ENCODE measurements around the gene MIA.
"Not testable (repeated sequence)": the region's sequence is repeated elsewhere in the genome, so short reads cannot be mapped to it uniquely, and the experiment has no call there.

MIA gene

DNA sequence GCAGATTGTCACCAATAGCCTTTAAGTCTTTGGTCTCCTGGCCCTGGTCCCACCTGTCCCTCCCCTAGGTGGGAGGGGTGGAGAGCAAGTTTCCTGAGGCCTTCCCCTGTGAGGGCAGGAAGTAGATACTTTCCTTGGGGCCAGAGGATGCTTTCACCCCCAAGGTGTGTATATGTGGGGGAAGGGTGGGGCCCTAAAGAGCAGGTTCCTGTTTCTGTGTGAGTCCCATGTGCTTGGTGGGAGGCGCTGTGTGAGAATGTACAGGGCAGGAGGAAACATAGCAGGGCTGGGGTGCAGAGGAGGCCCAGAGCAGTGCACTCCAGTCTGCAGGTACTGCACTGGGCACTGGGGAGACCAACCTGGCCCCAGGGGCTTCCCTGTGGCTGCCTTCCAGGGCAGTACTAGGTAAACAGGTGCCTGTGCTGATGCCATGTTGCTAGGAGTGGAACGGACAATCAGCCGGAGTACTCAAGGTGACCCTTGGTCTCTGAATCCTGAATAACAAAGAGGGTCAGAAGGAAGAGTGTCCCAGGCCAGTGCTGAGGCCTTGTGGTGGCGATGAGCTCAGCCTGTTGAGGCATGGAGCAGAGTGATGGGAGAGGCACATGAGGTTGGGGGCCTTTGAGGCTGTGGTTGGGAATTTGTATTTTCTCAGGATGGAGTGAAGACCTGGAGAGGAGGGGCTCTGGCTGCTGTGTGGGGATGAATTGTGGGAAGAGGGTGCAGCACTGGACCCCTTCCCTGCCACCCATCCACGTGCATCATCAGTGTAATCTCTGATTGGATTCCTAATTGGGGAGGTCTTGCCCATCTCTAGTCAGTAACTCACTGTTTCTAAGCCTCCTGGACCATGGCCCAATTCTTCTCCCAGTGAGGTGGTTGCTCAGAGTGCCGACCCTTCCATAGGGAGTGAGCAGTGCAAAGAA is 28.8 kb downstream of the MIA start:
- no peak for DNase-seq (ENCODE audit: low read depth)

DNA sequence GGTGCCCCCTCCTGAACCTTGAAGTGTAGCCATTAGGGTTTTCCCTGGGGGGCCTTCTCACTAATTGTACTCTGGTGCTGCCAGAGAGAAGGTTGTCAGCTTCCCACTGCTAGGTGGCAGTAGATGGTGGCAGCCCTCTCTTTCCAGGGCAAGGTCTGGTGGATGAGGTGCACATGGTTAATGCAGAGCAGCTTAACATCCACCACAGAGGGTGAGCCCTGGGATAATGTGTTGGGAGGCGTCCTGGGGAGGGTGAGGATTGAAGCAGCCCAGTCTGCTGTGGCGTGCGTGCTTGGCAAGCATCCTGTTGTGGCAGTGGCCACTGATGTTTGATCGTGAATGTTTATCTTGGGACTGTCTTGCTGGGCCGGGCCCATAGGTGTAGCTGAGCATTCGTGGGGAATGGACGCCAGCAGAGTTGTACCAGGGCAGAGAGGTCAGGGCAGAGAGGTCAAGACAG is 29.5 kb downstream of the MIA start:
- no peak for DNase-seq (ENCODE audit: low read depth)

DNA sequence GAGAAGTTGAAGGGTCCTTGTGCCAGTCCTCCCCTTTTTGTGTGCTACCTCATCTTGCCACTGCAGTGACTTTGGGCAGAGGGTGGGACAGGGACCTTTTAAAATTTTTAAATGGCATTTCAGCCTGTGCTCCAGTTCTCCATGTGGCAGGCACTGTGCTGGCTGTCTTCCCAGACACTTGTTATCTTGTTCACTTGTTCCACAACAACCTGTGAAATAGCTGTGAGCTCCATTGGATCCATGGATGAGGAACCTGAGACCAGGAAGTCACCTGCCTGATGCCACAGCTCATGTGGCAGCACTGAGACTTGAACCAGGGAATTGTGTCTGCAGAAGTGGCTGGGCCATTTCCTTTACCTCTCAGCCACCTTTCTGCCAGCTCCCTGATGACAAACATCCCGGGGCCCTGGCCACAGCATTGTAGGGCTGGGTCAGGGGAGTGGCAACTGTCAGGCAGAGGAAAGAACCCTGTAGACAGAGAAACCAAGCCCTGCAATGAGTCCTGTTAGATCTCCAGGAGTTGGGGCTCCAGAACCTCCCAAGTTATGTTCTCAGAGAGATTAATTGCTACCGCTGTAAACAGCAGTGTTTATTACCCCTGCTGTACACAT is 30.0 kb downstream of the MIA start:
- no peak for DNase-seq (ENCODE audit: low read depth)

DNA sequence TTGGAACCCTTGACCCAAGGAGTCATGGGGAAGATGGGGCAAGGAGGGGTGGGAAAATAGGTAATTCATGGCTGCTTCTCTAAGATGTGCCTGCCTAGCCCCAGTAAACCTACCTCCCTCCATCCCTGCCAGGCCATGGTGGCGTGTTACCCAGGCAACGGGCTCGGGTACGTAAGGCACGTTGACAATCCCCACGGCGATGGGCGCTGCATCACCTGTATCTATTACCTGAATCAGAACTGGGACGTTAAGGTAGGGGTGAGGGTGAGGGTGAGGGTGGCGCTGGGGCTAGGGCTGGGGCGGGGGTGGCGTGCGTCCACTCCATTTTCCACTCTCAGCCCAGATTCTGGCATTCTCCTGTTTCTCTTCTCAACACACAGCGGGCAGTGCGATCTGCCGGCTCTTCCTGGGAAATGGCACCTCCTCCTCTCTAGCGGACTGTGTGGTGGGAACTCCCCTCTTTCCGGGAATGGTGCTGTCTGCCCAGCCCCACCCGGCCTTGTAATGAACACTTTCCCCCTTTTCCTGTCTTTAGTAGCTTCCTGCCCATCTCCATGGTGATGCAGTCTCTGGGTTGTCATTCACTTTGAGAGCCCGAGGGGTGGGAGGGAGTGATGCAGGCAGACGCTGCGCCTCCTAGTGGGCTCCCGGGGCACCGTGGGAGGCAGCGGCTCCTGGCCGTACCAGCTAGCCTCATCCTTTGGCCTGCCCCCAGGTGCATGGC is 31.3 kb downstream of the MIA start:
- DNase-seq (ENCODE audit: low read depth) = no peak

DNA sequence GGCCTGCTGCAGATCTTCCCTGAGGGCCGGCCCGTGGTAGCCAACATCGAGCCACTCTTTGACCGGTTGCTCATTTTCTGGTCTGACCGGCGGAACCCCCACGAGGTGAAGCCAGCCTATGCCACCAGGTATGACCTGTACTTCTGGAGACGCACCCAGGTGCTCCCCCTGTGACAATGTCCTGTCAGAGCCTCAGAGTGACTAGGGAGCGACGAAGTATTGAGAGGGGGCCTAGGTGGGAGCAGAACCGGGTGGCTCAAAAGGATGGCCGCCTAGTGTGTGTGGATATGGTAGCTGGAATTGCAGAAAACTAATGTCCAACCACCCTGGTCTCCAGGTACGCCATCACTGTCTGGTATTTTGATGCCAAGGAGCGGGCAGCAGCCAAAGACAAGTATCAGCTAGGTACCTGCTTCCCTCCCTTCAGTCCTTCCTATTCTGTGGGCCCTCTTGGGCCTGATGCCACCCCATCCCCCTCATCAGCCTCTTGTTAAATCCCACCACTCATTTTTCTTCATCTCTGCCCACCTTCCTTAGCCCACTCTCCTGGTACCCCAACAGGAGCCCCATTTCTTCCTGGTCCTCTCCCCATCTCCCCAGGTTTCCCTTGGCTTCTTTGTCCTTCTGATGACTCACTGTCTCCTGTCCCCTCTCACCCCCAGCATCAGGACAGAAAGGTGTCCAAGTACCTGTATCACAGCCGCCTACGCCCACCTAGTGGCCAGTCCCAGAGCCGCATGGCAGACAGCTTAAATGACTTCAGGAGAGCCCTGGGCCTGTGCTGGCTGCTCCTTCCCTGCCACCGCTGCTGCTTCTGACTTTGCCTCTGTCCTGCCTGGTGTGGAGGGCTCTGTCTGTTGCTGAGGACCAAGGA is 32.1 kb downstream of the MIA start:
- DNase-seq (ENCODE audit: low read depth) = no peak

DNA sequence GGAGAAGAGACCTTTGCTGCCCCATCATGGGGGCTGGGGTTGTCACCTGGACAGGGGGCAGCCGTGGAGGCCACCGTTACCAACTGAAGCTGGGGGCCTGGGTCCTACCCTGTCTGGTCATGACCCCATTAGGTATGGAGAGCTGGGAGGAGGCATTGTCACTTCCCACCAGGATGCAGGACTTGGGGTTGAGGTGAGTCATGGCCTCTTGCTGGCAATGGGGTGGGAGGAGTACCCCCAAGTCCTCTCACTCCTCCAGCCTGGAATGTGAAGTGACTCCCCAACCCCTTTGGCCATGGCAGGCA is 32.7 kb downstream of the MIA start:
- no peak for DNase-seq (ENCODE audit: low read depth)

DNA sequence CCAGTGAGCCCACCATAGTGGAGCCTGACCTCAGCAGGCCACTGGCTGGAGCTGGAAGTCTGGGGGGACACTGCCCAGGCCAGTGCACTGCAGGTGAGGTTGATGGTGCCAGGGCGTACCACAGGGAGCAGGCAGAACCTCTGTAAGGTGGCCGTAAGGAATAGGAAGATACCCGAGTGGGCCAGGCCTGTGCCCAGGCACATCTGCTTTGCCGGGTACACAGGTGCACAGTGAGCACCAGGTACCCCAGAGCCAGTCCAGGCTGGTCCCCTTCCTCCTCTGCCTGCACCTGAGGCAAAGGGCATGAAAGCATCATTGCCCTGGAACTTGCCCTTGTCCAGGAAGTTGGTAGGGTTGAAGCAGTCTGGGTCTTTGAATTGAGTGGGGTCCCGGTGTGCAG is 33.2 kb downstream of the MIA start:
- no peak for DNase-seq (ENCODE audit: low read depth)

DNA sequence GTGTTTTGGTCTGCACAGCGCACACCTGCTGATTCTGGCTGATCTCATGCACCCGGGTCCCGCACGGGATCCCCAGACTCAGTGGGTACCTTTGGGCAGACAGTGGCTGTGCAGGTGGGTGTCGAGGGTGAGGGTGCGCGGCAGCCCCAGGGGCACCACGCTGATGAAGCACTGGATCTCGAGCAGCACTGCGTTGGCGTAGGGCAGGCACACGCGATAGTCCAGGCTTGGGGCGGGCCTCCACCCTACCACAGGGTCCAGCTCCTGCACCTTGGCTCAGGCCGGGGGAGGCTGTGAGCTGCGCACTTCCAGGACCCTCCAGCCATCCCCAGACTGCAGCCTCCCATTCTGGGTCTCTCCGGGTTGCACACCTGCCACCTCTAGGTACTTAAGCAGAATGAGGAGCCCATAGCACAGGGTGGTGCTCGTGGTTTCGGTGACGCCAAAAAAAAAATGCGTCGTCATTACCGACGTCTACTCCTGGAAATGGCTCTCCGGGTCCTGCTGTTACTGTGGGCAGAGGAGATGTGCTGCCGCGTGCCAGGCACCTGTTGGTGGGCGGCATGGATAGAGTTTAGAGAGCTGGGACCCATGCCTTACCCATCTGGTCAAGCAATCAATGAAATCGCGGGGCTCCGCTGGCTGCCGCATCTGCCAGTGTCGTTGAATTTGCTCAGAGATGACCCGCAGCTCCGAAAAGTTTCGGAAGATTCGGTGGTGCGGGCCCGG is 34.2 kb downstream of the MIA start:
- no peak for DNase-seq (ENCODE audit: low read depth)

DNA sequence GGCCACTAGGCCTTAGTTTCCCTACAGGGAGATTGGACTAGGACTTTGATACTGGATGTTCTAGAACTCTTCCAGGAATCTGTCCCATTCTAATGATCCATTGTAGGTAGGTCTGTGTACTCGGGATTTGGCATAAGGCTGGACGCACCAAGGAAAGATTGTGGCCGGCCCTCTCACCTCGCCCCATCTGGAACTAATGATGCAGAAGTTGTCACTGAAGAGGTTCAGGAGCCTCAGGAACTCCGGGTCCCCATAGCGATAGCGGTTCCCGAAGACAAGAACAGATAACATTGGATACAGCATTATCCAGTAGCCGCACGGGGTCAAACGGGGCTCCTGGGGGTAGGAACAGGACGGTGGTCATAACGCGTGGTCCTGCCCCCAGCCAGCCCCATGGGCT is 34.8 kb downstream of the MIA start:
- DNase-seq (ENCODE audit: low read depth) = no peak

DNA sequence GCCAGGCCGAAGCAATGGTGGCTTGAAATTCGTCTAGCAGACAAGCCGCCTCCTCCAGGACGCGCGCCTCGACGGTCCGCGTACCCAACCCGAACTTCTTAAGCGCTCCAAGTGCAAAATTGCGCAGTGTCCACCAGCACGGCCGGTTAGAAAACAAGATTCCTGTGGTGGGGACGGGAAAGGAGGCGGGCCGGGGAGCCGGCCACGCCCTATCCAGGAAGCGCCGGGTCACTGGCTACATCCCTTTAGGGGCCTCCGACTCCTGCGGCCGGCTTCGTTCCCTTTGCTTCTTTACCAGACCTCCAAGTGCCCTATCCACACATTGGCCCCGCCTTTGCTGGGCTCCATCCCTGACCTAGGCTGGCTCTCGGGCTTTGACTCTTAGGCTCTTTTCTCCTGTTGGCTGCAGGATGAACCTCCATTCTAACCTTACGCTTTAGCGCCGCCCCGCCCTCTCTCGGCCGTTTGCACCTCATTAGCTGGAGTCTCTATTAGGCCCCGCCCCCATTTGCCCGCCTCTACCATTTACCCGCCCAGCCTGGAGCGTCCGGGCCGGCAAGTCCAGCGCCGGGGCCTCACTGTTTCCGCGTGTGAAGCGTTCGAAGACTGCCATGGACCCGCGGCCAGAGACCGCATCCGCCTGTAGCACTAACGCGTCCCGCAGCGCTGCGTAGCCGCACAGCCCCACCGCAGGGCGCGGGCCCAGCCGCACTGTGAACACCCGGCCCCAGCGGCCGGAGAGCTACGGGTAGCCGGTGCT is 35.5 kb downstream of the MIA start:
- DNase-seq (ENCODE audit: low read depth) = not testable (repeated sequence)

DNA sequence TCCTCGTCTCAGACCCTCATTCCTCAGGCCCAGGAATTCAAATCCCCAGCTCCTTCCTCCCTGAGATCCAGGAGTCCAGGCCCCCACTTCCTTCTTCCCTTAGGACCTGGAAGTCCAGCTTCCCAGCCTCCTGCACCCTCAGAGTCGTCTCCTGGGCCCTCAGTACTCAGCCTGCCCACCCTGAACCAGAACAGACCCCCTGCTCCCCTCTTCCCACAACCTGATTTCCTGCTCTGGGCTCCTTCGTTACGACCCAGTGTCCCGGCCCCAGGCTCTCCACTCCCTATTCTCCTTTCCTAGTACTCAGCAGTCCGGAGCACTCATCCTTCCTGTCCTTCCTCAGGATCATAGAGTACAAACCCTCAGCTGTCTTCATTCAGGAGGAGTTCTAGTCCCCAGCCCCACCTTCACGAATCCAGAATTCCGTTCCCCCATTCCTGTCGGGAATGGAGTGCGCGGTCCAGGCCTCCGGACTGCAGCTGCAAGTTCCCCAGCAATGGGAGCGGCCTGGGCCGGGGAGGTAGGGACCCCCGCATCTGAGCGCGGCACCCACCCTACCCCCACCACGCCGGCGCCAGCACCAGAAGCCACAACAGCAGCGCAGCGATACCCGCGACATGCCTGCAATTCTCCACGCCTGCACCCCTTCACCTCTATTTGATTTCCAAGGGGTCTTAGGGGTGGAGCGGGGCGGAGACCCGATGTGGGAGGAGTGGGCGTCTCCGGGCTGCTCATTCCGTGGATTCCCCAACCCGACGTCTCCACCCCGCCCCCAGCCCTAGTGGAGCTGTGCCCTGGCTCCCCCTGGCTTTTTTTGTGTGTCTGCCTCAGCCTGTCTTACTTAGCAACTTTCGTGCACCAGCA is 36.4 kb downstream of the MIA start:
- no peak for DNase-seq (ENCODE audit: low read depth)

DNA sequence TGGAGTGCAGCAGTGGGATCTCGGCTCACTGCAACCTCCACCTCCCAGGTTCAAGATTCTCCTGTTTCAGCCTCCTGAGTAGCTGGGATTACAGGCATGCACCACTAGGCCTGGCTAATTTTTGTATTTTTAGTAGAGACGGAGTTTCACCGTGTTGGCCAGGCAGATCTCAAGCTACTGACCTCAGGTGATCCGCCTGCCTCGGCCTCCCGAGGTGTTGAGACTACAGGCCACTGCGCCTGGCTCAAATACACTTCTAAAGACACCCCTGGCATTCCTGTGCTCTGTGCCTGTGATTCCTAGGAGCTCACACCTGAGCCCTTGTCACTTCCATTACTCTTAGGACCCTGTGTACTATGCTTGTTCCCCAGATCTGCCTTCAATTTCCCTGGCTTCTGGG is 37.2 kb downstream of the MIA start:
- DNase-seq (ENCODE audit: low read depth) = not testable (repeated sequence)

DNA sequence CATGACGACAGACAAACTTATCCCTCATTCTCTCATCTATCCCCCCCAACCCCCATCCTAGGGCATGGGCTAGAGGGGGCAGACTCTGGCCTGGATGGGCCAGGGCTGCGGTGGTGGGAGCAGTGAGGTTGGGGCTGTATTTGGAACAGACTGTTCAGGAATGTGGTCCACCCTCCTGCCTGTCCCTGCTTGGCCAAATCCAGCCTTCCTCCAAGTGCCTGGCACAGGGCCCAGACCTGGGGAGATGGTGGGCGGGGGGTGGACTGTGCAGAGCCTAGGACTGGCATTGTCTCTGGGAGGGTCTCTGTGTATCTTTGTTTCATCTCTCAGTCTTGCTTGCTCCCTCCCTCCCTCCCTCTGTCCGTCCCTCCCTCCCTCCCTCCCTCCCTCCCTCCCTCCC is 37.9 kb downstream of the MIA start:
- no peak for DNase-seq (ENCODE audit: low read depth)

DNA sequence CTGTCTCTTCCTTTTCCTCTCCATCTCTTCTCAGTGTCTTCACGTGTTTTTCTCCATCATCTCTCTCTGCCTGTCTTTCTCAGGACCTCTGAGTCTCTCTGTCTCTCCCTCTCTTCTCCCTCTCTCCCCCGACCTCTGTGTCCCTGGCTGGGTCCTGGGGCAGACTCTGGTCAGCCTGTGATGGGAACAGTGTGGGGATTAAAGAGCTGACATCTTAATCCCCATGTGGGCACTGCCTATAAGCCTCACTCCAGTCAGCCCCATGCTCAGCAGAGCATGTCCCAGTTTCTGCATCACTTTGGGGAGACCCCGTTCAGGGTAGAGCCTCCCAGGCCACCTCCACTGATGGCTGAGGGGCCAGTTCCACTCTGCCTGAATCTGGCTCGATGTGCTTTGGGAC is 39.9 kb downstream of the MIA start:
- DNase-seq (ENCODE audit: low read depth) = no peak

DNA sequence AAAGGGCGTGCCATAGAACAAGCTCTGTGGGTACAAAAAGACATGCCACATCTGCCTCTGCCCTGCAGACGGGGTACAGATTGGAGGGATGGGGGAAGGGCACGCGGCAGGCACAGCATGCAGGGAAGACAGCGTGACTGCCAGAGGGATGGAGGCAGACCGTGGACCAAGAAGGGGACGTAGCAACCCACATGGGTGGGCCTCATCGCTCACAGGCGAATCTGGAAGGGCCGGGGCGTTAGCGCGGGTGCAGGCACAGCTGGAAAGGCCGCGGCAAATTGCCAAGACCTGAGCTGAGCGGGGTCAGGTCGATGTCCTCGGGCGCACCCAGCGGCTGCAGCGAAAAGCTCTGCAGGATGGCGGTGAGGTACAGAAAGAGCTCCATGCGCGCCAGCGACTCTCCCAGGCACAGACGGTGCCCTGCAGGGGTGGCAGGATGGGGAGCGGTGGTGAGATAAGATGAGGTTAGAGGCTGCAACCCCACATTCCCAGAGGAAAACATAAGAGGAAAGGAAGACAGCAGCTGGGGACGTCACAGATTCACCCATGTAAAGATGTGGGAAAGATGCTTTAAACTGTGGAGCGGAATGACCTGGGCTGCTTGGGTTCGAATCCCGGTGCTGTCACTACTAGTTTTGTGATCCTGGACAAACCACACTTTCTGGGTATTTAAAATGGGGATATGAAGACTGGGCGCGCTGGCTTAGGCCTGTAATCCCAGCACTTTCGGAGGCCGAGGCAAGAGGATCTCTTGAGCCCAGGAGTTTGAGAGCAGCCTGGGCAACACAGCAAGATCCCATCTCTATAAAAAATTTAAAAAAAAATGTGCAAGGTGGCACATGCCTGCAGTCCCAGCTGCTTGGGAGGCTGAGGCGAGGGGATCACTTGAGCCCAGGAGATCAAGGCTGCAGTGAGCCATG is 43.4 kb downstream of the MIA start:
- not testable (repeated sequence) for DNase-seq (ENCODE audit: low read depth)

DNA sequence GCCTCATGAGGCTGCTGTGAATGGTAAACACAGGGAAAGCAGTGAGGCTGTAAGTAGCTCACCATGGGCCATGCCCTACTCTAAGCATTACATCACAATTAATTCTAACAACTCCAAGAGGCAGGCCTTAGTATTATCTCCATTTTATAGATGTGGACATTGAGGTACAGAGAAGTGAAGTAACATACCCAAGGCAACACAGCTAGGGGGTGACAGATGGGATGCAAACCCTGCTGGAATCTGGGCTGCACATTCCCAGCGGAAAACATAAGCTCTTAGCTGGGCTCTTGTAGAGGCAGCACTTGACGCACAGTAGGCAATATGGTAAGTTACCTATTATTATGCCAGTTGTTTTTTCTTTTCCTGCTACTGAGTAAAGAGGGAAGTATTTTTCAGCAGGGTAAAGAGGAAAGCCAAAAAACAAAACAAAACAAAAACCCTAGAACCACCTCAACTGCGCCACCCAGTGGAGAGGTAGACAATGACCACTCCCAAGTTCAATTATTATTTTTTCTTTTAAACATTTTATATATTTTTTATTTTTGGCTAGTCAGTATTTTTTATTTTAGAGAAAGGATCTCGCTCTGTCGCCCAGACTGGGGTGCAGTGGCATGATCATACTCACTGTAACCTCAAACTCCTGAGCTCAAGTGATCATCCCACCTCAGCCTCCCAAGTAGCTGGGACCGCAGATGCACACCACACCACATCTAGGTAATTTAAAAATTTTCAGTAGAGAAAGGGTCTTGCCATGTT is 44.3 kb downstream of the MIA start:
- DNase-seq (ENCODE audit: low read depth) = not testable (repeated sequence)

DNA sequence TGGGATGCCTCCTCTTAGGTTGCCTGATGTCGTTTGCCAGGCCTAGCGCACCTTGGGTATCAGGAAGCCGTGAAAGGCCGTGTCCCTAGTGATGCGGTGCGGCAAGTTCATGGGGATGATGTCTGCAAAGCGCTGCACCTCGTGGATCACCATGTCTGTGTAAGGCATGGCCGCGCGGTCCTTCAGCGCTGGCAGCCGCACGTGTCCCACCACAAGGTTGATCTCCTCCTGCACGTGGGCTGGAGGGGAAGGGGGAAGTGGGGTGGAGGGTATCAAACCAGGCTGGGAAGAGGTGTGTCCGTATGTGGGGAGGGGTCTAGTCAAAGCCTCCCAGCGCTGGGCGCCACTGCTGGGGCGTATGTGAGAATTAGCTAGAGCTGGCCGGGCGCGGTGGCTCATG is 46.8 kb downstream of the MIA start:
- DNase-seq (ENCODE audit: low read depth) = no peak

Measured in stimulated activated CD8-positive, alpha-beta memory T cell treated with anti-CD3 and anti-CD28 coated beads, Interleukin-15, amount 100 ng/mL, for 24 hours (primary cell).